Thyroid gland (tissue), 4 donors: ENCODE data around the gene GSG1L. TPM values are rescaled to one million over a fixed set of nuclear protein-coding genes. Genes with fewer than 3 reads are reported as not detected.

Source experiments
- DNase-seq, 2 donors: peaks; one replicate each; pipeline ENCODE4 v3.0.0-alpha.2; 2019
- H3K27ac ChIP-seq, 3 donors: fragments of 200-600 bp; sonication (generic); 1 replicate in 2 of 3; 2 replicates in 1 of 3; pipeline ENCODE4 v1.5.1; 2016 to 2019; ENCODE audit warnings: mild to moderate bottlenecking in 1 of 3, moderate library complexity in 1 of 3
- H3K27me3 ChIP-seq: fragments of 200-600 bp; sonication (generic); one replicate; pipeline ENCODE4 v1.5.1; 2019
- H3K36me3 ChIP-seq, 2 donors: fragments of 200-600 bp; sonication (generic); one replicate each; pipeline ENCODE4 v1.5.1; 2016 to 2019
- H3K4me1 ChIP-seq, 2 donors: fragments of 200-600 bp; sonication (generic); one replicate each; pipeline ENCODE4 v1.5.1; 2017 to 2019
- H3K4me3 ChIP-seq, 3 donors: fragments of 200-600 bp; sonication (generic); replicated peaks in 1 of 3; 1 replicate in 2 of 3; 2 replicates in 1 of 3; pipeline ENCODE4 v1.5.1; 2016; ENCODE audit warnings: mild to moderate bottlenecking in 1 of 3
- H3K9me3 ChIP-seq: fragments of 200-600 bp; sonication (generic); one replicate; pipeline ENCODE4 v1.5.1; 2017
- POLR2A ChIP-seq, 2 donors: fragments of 450-650 bp; IDR thresholded peaks; one replicate each; pipeline ENCODE4 v1.6.1; 2017; ENCODE audit warnings: antibody characterized with exemption in 2 of 2, mild to moderate bottlenecking in 2 of 2, moderate library complexity in 1 of 2
- WGBS, 2 donors: methylation state at CpG; one replicate each; pipeline ENCODE4 v1.1.5; 2017; 5-methylcytosine and 5-hydroxymethylcytosine counted together
- intact Hi-C: fragments of 100-400 bp; cut with DNase I; formaldehyde crosslinking; loops from one replicate; pipeline ENCODE4 v1.15.1; 2023
- total RNA-seq, 4 donors: library from RNA; depleted of rRNA; stranded (reverse); fragments of >200 nt; gene quantifications; one replicate each; pipeline ENCODE4 v1.2.3, GENCODE V29; 2016
- TF ChIP-seq, protein P1 (sequence below), 6 experiments: fragments of 200-600 bp in 3 of 6; fragments of 450-650 bp in 3 of 6; sonication (generic) in 3 of 6; IDR thresholded peaks; one replicate each; pipeline ENCODE4 v1.5.1; 2016 to 2019; ENCODE audit warnings: antibody characterized with exemption in 6 of 6, mild to moderate bottlenecking in 2 of 6, inconsistent platforms in 1 of 6, moderate library complexity in 1 of 6

Gene GSG1L
- total RNA-seq, 4 donors from 2014 or later: not detected

GRCh38 chr16:27823421-27823820 is 240.1 kb downstream of the GSG1L start:
- no peak overlapping the region for H3K4me3 ChIP-seq
- no peak for DNase-seq
- intact Hi-C loops: no loop called here
- 64 to 71% methylated on average over 8 of the region's 8 CpGs for WGBS, 2 donors
- no peaks in the 10 kb centered on the region for H3K27me3 ChIP-seq
- no peaks in the 10 kb centered on the region for H3K36me3 ChIP-seq
- H3K9me3 ChIP-seq: no peaks in the 10 kb centered on the region
- H3K4me1 ChIP-seq: no peaks in the 10 kb centered on the region
- TF ChIP-seq, protein P1, sequence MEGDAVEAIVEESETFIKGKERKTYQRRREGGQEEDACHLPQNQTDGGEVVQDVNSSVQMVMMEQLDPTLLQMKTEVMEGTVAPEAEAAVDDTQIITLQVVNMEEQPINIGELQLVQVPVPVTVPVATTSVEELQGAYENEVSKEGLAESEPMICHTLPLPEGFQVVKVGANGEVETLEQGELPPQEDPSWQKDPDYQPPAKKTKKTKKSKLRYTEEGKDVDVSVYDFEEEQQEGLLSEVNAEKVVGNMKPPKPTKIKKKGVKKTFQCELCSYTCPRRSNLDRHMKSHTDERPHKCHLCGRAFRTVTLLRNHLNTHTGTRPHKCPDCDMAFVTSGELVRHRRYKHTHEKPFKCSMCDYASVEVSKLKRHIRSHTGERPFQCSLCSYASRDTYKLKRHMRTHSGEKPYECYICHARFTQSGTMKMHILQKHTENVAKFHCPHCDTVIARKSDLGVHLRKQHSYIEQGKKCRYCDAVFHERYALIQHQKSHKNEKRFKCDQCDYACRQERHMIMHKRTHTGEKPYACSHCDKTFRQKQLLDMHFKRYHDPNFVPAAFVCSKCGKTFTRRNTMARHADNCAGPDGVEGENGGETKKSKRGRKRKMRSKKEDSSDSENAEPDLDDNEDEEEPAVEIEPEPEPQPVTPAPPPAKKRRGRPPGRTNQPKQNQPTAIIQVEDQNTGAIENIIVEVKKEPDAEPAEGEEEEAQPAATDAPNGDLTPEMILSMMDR (IDR thresholded peaks at IDR 0.05): no peak
- TF ChIP-seq POLR2A (IDR thresholded peaks at IDR 0.05): no peak
- no peak overlapping the region for H3K27ac ChIP-seq

- Histone ChIP-seq H3K36me3 (no peaks in the 10 kb centered on the region), H3K4me3 (no peak overlapping the region), H3K9me3 (no peaks in the 10 kb centered on the region), H3K27me3 (no peaks in the 10 kb centered on the region), H3K4me1 (no peaks in the 10 kb centered on the region), H3K27ac (no peak overlapping the region)
- WGBS, 2 donors: 67 to 74% methylated on average over 11 of the region's 11 CpGs
- intact Hi-C loops: no loop called here
- DNase-seq: no peak
- TF ChIP-seq, protein P1 (IDR thresholded peaks at IDR 0.05): no peak
- TF ChIP-seq POLR2A (IDR thresholded peaks at IDR 0.05): no peak
These were observed 240.5 kb downstream of the GSG1L start for GRCh38 chr16:27822996-27823395.

- 79 to 81% methylated on average over 7 of the region's 7 CpGs for WGBS, 2 donors
- DNase-seq: no peak
These were observed 241.0 kb downstream of the GSG1L start for GRCh38 chr16:27822529-27822928.

DNA sequence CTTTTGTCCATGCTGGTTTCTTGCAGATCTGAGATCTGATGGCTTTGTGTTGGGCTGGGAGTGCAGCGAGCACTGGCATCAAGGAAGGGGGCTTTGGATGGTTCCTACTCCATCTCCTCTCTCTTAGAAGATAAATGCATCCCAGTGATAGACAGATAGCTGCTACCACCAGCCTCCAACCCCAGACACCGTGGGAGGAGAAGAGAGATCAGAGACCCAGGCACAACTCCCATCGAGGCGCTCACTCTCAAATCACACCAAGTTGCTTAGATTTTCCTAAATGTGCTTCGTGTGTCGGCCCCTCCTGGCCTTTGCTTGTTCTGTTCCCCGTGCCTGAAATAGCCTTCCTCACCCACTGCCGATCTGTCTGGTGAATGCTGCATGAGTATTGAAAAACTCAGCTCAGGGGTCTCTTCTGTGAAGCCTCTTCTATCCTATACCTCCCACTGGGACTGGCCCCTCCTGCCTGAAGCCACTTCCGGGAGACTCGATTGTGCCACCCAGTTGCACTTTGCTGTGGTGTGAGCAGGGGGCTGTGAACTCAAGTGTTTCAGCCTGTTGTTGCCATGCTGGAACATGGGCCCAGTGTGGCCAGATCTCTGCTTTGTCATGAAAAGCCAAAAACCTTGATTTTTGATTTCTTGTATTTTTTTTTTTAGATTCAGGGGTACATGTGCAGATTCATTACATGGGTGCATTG is 242.7 kb downstream of the GSG1L start:
- no peak overlapping the region for H3K27ac ChIP-seq
- no peaks in the 10 kb centered on the region for H3K4me1 ChIP-seq
- no peaks in the 10 kb centered on the region for H3K27me3 ChIP-seq
- no peaks in the 10 kb centered on the region for H3K9me3 ChIP-seq
- 82 to 83% methylated on average over 10 of the region's 10 CpGs for WGBS, 2 donors
- H3K36me3 ChIP-seq: no peaks in the 10 kb centered on the region
- no peak overlapping the region for H3K4me3 ChIP-seq
- intact Hi-C loops: no loop called here
- no peak for TF ChIP-seq POLR2A (IDR thresholded peaks at IDR 0.05)
- TF ChIP-seq, protein P1 (IDR thresholded peaks at IDR 0.05): no peak
- DNase-seq: no peak

More at GRCh38 chr16:27822529-27822928, 241.0 kb downstream of the GSG1L start:
- Histone ChIP-seq H3K4me3 (no peak overlapping the region), H3K27ac (no peak overlapping the region), H3K9me3 (no peaks in the 10 kb centered on the region), H3K4me1 (no peaks in the 10 kb centered on the region), H3K36me3 (no peaks in the 10 kb centered on the region), H3K27me3 (no peaks in the 10 kb centered on the region)
- intact Hi-C loops: no loop called here
- TF ChIP-seq, protein P1 (IDR thresholded peaks at IDR 0.05): no peak
- no peak for TF ChIP-seq POLR2A (IDR thresholded peaks at IDR 0.05)

GRCh38 chr16:27819881-27820610 is 243.5 kb downstream of the GSG1L start:
- no peak for DNase-seq
- Histone ChIP-seq H3K36me3 (no peaks in the 10 kb centered on the region), H3K9me3 (no peaks in the 10 kb centered on the region), H3K27ac (no peak overlapping the region), H3K4me1 (no peaks in the 10 kb centered on the region), H3K27me3 (no peaks in the 10 kb centered on the region), H3K4me3 (no peak overlapping the region)
- intact Hi-C loops: no loop called here
- no peak for TF ChIP-seq POLR2A (IDR thresholded peaks at IDR 0.05)
- TF ChIP-seq, protein P1 (IDR thresholded peaks at IDR 0.05): no peak
- WGBS, 2 donors: 84 to 86% methylated on average over 20 of the region's 20 CpGs
